NCI-H1417 treated with DMSO at 0.1 percent for 48 hours (cell line): Measurements from ENCODE around the gene SGMS1.
"Not testable (repeated sequence)": the region's sequence is repeated elsewhere in the genome, so short reads cannot be mapped to it uniquely, and the experiment has no call there.

Experiments used
- DNase-seq: peaks from one replicate; lab custom pipeline; 2025; lab: John Stamatoyannopoulos, UW

The SGMS1 gene

DNA sequence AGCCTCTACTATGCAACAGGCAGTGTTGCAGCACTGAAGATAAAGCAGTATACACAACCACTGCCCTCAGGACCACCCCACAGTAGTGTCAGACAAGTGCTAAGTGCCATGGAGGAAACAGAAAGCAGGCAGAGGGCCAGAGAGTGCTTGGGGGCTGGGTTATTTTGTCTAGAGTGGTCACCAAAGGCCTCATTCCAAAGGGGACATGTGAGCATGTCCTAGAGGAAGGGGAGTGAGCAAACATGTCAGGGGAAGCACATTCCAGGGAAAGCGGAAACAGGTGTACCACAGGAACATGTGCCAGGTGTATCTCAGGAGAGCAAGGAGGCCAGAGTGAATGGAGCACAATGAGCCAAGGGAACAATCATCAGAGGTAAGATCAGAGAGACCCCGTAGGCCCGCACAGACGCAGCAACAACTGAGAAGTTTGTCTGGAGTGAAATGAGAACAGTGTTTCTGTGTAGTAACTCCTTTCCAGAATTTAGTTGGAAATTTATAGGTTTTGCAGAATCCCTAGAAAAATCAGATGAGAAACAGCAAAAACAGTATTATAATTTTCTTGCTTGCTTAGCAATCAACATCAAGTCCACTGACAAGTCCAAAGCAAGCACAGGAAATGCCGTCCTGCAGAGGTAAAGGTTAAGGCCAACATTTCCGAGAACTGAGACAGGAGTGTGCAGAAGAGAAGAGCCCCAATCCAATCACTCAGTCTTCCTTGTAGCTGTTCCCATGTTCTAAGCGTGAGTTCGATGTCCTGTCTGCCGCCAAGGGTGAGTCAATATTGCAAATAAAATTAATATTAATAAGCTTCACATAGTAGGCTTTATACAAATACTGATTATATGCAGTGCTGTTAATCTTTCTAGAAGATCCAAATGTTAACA, 67.3 kb downstream of the SGMS1 start:
- no peak for DNase-seq

- no peak for DNase-seq
Measured at GRCh38 chr10:50554995-50555568, 68.7 kb downstream of the SGMS1 start.

- no peak for DNase-seq
Measured at GRCh38 chr10:50554376-50554994, 69.3 kb downstream of the SGMS1 start.

DNA sequence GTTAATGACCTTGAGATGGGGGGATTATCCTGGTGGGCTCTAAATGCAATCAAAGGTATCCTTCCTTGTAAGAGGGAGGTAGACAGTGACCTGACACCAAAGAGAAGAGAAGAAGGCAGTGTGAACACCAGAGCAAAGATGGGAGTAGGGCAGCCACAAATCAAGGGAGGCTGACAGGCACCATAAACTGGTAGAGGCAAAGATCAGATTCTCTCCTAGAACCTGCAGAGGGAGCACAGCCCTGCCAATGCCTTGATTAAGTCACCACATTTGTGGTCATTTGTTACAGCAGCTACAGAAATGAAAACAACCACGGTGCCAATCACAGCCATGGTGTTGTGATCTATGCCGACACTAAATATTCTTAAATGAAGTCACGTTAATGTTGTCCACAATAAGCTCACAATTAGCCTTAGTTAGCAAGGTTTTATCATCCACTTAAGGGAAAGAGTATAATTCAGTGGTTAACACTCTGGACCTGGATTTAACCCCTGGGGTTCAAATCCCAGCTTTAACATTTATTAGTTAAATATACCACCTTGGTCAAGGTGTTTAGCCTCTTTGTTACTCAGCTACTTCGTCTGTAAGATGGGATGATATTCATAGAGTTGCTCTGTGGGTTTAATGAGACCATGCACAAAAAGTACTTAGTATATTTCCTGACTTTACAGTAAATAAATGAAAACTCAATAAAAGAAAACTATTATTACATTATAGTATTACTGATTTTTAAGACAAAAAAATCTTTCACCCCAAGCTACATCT, 70.8 kb downstream of the SGMS1 start:
- DNase-seq: no peak

- no peak for DNase-seq
Measured at GRCh38 chr10:50552308-50552707, 71.4 kb downstream of the SGMS1 start.

DNA sequence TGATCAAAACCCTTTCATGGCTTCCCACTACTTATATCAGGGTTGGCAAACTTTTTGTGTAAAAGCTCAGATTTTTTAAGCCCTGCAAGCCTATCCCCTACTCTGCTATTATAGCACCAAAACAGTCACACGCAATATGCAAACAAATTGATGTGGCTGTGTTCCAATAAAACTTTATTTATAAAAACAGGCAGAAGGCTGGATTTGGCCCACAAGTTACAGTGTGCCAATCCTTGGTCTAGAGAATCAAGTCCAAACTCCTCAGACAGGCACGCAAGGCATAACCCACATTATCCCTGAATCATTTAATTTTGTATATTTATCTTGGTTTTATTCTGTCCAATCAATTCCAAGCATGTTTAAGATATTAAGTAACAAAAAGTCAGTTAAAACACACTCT, 71.9 kb downstream of the SGMS1 start:
- DNase-seq: no peak

- DNase-seq: no peak
Measured at GRCh38 chr10:50550291-50550839, 73.4 kb downstream of the SGMS1 start.

GRCh38 chr10:50549186-50549585, 74.6 kb downstream of the SGMS1 start:
- not testable (repeated sequence) for DNase-seq

DNA sequence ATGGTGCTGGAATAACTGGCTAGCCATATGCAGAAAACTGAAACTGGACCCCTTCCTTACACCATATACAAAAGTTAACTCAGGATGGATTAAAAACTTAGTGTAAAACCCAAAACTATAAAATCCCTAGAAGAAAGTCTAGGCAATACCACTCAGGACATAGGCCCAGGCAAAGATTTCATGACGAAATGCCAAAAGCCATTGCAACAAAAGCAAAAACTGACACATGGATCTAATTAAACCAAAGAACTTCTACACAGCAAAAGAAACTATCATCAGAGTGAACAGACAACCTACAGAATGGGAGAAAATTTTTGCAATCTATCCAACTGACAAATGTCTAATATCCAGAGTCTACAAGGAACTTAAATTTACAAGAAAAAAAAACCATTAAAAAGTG, 75.3 kb downstream of the SGMS1 start:
- not testable (repeated sequence) for DNase-seq

DNA sequence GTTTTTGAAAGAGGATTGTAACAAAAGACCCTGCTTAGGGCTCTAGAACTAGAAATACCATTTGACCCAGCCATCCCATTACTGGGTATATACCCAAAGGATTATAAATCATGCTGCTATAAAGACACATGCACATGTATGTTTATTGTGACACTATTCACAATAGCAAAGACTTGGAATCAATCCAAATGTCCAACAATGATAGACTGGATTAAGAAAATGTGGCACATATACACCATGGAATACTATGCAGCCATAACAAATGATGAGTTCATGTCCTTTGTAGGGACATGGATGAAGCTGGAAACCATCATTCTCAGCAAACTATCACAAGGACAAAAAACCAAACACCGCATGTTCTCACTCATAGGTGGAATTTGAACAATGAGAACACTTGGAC, 77.5 kb downstream of the SGMS1 start:
- DNase-seq: not testable (repeated sequence)

DNA sequence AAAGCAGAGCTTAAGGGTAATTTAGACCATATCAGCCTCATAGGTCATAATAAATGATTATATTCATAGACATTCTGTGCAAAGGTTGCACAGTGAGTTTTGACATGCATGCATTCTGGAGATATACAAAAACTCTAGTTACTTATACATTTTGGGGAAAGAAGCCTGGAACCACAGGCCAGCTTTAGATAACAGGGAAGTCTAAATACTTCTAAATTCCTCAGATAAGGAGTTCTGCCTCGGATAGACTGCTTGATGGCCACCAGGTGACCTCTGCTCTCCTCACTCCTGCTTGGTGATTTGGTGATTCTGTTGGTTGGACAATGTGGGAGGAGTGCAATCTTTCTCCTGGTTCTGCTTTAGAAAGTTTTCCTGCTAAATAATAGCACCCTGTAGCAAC, 77.9 kb downstream of the SGMS1 start:
- DNase-seq: no peak

DNA sequence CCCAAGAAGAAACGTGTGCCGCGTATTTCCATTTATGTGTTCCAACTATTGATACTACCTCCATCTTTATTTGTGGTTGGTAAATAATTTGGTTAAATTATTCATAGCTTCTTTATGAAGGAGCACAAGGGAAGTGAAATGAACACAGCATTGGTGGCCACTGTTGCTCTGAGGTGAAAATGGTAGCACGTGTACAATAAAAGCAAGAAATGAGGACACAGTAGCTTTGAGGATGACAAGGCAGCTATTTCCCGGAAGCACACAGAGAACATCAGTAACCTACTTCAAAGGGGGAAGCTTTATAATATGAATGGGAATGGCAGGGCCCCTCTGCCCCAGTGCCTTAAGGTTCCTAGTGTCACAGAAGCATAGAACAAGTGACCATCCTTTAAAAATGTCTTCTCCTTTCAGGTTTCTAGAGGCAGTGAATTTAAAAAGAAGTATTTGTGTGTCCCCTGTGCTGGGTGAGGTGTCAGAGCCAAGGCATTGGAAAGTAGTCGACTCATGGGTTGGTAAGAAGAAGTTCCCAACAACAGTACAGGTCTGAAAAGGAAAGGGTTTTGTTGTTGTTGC, 78.8 kb downstream of the SGMS1 start:
- DNase-seq: no peak

DNA sequence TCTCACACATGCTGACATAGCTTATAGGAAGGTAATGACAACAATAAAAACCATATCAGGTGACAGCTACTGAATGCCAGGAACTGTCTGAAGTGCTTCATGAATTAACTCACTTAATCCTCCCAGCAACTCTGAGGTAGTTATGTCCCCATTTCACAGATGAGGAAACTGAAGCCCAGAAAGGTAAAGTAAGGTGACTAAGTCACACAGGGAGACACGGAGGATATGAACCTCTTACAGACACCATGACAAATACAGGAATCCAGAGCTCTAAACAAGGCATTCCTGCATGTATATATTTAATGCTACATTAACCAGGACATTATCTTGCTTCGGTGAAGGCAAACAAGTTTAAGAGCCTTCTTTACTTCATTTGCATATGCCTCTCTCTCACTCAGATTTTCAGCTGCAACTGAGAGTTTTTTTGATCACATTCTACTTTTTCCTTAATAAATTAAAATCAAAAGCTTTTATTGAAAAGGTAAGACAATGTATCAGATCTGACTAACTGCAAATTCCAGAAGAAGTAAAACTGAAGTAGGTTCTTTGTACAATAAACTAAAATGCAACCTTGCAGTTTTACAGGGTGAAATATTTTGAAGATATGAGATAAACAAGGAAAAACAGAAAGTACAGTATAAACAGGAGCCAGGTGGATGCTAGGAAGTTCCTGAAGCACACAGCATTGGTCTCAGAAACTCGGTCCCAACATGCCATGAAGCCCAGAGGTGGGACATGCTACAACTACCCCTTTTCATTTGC, 79.5 kb downstream of the SGMS1 start:
- no peak for DNase-seq

GRCh38 chr10:50542871-50543270, 80.9 kb downstream of the SGMS1 start:
- no peak for DNase-seq

- no peak for DNase-seq
Measured at GRCh38 chr10:50541921-50542320, 81.8 kb downstream of the SGMS1 start.

DNA sequence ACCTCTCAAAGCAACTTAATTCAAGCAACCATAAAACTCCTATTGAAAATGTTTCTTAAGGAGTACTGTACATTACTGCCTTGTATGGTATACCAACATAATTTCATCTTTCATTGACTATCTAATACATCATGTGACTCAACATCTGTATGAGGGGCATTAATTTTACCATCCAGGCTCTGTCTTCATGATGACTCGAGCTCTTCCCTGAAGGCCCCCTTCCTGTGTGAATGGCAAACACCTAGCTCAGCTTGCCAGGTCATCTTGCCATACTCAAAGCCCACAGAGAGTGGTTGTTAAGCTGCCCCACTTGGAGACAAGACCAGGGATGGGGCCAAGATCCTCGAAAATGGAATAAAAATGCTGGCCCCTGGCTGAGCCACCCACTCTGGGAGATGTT, 82.4 kb downstream of the SGMS1 start:
- DNase-seq: no peak

DNA sequence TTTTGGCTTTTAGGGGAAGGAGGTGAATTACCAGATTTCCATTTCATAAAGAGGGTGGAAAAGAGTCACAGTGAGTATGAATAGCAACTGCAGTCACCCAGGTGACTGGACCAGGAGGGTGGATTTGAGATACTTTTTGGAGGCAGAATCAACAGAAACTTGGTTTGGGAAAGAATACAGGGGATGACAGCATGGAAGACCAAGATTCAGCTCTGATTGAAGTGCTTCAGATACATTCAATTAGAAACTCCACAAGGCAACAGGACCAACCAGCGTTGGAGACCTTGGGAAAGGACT, 83.0 kb downstream of the SGMS1 start:
- no peak for DNase-seq

GRCh38 chr10:50540069-50540825, 83.5 kb downstream of the SGMS1 start:
- DNase-seq: no peak

DNA sequence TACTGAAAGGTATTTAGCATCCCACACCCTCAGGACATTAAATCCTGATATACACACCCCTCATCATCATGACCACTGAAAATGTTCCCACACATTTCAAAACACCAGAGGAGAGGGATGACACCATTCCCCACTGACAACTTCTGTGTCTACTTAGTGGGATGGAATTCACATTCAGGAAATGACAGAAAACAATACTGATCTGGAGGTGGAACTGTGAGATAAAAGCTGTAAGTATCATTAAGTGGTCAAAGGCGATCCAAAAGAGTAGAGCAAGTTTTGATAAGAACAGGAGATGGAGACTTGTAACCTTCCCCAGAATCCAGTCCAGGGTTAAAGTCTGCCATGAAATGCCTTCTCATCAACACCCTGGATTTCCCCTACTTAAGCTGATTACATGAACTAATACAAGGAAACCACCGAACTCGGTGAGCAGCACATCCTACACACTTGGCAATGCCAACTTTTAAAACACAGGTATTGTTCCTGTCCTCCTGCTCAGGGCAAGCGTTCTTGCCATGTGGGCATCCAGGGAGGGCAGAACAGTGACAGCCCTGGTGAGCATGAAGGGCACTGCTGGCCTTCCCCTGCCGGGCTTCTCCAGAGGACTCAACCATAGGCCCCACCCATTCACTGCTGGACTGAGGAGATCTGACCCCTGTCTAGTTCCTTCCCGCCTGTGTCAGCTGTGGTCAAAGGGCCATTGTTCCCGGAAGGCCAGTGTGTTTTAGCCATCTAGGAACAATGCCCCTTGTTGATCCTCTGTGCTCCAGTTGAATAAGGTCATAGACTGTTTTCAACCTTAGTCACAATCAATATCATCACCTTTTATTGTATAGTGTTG, 85.0 kb downstream of the SGMS1 start:
- DNase-seq: no peak
